Ecto neural progenitor cell (in vitro differentiated cells): ENCODE results near the gene ATG13.

Experiments used
- DNase-seq: peaks from one replicate; pipeline ENCODE4 v3.0.0-alpha.2; 2018; ENCODE audit warnings: low spot score

ATG13 gene

GRCh38 chr11:46607516-46607915 lies 9.8 kb upstream of the ATG13 start:
- no peak for DNase-seq

DNA sequence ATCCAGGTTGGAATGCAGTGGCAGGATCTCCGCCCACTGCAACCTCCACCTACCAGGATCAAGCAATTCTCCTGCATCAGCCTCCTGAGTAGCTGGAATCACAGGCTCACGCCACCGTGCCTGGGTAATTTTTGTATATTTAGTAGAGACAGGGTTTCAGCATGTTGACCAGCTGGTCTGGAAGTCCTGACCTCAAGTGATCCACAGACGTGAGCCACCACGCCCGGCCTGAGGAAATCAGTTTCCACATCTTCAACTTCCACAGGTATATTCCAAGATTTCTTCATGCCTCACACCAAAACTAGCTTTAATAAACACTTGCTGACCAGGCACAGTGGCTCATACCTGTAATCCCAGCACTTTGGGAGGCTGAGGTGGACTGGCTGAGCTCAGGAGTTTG lies 8.0 kb upstream of the ATG13 start:
- DNase-seq = no peak

GRCh38 chr11:46611526-46612304 lies 5.6 kb upstream of the ATG13 start:
- DNase-seq = no peak

- no peak for DNase-seq
Measured at GRCh38 chr11:46612326-46612725, 5.0 kb upstream of the ATG13 start.

- no peak for DNase-seq
Measured at GRCh38 chr11:46615756-46616155, 1.6 kb upstream of the ATG13 start.

GRCh38 chr11:46616551-46617133 lies 711 bp upstream of the ATG13 start:
- DNase-seq = no peak

GRCh38 chr11:46617972-46618314 lies 590 bp downstream of the ATG13 start:
- DNase-seq = no peak

DNA sequence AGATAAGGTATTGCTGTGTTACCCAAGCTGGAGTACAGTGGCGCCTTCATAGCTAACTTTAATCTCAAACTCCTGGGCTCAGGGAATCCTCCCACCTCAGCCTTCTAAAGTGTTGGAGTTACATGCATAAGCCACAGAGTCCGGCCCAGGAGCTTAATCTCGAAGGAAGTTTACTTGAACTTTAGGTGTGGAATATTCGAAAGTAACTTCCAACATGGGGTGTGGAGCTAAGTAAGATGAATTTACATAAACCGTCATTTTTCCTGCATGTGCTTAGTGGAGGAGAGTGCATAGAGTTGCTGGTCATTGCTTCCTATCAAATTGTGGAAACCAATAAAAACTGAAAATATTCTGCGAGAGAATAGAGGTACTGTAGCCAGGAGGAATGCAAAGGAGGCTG lies 1.5 kb downstream of the ATG13 start:
- DNase-seq = no peak

GRCh38 chr11:46625406-46625805 lies 8.1 kb downstream of the ATG13 start:
- no peak for DNase-seq

DNA sequence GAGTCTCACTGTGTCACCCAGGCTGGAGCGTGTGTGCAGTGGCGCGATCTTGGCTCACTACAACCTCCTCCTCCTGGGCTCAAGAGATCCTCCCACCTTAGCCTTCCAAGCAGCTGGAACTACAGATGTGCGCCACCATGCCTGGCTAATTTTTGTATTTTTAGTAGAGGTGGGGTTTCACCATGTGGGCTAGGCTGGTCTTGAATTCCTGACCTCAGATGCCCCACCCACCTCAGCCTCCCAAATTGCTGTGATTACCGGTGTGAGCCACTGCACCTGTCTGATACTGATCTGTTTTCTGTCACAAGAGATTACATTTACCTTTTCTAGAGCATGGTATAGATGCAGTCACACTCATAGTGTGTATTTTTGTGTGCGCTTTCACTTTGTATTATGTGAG lies 11.6 kb downstream of the ATG13 start:
- DNase-seq = no peak

DNA sequence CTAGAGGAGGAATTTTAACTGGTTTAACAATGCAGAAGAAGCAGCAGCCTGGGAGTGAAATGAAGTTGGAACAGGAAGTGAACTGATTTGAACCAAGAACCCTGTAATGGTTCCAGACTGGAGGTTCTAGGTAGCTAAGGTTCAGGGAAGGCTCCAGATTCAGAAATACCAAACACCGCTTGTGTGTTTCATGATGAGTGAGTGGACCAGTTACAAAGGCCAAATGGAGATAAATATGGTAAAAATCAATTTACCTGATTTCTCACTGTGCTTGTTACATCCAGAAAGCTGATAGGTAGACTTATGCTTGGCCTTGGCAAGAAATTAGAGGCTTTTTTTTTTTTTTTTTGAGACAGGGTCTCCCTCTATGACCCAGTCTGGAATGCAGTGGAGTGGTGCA lies 12.9 kb downstream of the ATG13 start:
- DNase-seq = no peak

DNA sequence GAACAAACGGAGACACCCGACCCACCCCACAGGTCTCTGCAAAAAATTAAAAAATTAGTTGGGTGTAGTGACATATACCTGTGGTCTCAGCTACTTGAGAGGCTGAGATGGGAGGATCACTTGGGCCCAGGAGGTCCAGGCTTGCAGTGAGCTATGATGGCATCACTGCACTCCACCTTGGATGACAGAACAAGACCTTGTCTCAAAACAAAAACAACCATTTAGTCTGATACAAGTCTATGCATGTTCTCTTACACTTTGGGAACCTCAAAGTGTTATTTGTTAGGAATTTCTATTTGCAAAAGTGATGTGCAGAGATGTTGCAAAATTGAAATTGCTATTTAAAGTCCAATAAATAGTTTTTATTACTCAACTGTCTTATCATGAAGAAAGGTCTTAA lies 14.3 kb downstream of the ATG13 start:
- DNase-seq = no peak

- DNase-seq = no peak
Measured at GRCh38 chr11:46632502-46632901, 15.1 kb downstream of the ATG13 start.

GRCh38 chr11:46633291-46634217 lies 16.2 kb downstream of the ATG13 start:
- DNase-seq = no peak

DNA sequence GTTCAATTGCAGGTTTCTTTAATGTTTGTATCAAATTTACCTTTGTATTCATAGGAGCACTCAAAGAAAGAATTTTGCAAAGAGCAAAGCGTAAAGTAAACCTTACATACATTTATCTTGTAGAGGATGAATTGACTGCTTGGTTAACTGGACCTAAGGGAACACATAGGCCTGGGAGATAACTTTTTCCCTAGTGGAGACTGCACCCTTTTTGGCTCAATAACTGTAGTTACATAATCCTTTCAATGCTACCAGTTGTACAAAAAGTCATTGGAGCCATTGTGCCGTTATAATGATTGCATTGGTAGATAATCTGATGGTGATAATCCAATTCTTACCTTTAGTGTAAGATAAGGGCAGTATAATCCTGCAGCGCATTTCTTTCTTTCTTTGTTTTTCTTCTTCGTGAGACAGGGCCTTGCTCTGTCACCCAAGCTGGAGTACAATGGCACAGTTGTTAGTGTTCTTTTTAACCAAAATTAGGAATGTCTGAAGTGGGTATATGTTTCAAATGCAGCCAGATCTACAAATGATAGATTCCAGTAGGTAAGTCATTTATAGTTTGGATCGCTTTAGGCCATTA lies 18.3 kb downstream of the ATG13 start:
- DNase-seq = no peak

GRCh38 chr11:46637546-46637945 lies 20.2 kb downstream of the ATG13 start:
- no peak for DNase-seq

DNA sequence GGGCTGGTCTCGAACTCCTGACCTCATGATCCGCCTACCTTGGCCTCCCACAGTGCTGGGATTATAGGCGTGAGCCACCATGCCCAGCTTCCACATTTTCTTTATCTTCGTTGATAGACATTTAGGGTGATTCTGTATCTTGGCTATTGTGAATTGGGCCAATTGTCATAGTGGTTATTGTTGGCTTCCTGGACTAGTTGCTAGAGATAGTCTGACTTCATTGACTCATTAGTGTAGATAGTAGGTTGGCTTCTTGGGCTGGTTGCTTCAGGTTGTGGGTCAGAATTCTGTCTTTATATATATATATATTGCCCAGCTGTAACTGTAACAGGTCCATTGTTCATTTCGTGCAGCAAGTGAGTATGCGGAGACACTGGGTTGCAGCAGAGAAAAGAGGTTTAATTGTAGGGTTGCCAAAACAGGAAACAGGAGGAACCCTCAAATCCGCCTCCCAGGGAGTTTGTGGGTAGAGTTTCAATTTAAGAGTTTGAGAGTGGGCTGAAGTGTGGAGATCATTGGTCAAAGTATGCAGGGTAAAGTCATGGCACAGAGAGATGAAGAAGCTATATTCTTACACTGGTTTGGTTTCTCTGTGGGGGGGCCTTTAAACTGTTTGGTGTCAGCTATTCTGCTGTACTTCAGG lies 22.0 kb downstream of the ATG13 start:
- DNase-seq = no peak

- no peak for DNase-seq
Measured at GRCh38 chr11:46640036-46640788, 22.9 kb downstream of the ATG13 start.

GRCh38 chr11:46641639-46642038 lies 24.3 kb downstream of the ATG13 start:
- DNase-seq = no peak

DNA sequence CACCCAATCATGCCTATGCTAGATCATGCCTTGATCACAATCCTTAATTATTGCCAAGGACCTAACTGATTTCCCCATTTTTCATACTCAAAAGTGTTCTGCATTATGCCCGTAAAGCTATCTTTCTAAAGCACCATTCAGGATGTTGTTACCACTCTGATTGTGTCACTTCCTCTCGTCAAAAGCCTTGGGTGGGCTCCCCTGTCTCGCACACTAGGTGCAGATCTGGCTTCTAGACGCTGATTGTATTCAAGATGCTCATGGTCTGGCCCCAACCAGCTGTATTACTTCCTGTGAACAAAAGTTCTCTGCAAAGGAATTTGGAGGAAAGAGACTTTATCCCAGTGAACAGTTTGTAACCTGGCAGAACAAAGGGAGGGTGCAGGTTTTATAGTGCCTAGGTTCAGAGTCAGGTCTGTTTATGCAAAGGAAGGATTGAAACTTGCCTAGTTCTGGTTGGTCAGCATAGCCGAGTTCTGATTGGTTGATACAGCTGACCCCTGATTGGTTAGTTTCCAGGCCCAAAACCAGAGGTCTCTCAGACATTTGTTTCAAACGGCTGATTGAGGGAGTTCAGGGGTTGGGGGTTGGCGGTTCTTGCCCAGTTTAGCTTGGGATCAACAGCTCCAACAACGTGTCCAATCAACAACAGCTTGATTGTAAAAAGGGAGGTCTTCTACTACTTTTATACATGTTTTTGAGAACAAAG lies 25.4 kb downstream of the ATG13 start:
- no peak for DNase-seq

GRCh38 chr11:46643531-46643930 lies 26.2 kb downstream of the ATG13 start:
- DNase-seq = no peak
